Activated T-helper 1 cell treated with Interleukin-2 at 50 U/mL for 16 hours (primary cell): ENCODE results near the gene KLHL15.
A peak's percentile ranks its signal among the peaks of the same experiment; 100 is the strongest.

Source experiments
- DNase-seq: peaks from one replicate; pipeline ENCODE4 v3.0.0-alpha.2; 2020; ENCODE audit warnings: low read depth

KLHL15 gene

DNA sequence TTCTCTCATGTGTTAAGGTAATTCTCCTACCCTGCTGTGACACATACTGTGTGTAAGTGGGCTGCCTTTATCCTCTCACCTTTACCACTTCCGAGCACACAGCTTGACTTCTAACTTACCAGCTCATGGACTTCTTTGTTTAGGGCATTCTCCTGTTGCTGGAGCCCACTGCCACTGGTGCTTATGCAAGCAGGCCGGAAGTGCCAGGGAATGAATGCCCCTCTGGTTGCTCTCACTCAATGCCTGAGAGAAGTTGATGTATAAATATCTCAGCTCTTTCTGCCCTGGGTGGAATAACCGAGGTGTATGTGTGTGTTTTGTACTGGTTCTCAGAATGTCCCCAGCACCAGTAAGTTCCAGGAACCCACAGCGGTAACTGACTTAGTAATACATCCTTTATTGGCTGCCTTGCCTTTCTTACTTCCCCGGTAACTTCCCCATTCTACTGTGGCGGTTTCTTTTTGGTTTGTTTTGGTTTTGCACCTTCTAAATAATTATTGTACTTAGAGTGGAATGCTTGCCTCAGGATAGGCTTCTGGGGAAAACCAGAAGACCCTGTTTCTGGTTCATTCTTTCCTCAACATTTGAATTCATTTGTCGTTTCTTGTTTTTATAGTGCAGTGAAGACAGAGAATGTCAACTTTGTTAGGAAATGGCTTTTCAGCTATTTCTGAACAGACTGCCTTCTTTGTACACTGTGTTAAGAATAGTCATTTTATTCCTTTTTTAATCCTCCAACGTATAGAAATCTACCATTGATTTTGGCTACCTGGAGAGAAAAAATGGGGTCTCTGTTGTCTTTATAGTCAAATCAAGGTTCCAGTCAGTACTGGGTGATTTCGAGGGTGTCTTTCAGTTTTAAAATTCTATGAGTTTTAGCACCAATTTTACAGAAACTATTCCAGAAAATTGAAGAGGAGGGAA lies 73.7 kb downstream of the KLHL15 start:
- DNase-seq: peak; percentile 9

DNA sequence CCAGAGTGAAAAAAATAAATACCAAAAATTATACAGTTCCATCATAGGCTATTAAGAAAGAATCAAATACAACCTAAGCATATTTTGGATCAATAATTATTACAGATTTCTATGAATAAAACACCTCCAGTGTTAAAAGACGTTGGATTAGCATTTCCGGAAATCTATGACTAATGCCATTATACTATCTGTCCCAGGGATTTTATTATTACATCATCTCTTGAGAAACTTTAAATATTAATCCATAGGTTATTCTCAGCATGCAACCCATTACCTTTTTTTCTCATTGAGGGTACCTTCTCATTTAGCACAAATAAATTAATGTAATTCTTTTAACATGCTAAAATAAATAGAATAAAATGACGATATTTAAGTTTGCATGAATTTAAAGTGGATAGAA lies 74.6 kb downstream of the KLHL15 start:
- DNase-seq: no peak

DNA sequence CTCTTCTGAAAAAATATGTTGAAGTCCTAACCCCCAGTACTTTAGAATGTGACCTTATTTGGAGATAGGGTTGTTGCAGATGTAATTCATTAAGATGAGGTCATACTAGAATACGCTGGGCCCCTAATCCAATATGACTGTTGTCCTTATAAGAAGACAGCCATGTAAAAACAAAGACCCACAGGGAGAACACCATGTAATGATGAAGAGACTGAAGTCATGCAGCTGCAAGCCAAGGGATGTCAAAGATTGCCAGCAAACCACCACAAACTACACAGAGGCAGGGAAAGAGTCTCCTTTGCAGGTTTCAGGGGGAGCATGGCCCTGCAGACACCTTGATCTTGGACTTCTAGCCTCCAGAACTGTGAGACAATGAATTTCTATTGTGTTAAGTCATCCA lies 81.8 kb downstream of the KLHL15 start:
- DNase-seq: no peak

DNA sequence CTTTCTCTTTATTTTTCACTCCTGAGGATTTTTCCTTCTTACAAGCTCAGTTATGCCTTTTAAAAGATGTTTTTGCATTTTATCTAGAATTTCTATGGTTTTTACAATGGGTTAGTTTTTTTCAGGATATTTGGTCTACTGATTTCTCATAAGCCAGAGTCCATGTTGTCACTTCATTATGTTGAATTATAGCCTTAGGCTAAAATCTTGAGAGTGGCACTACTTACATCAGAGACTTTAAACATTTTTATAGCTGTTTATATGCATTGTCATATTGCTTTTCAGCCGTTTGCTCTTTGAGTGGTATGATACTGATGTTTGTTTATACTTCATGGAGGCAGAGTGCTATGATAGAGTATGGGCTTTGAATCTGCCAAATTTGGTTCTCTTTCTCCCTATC lies 82.8 kb downstream of the KLHL15 start:
- DNase-seq: no peak

DNA sequence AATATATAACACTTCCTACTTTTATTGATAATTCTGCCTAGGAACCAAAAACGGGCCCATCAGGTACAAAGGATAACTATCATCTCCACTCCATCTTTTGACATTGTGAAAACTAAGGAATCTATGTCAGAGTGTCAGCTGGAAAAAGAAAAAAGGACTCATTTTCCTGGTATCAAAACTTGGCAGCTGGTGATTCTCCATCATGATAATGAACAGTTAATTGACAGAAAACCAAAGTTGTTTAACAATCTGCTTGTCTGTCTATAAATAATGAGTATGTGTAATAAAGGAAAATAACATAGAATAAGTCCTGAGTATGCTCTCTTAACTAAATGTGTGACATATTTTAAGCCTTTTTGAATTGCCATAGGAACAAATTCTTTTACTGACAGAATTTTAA lies 87.8 kb downstream of the KLHL15 start:
- no peak for DNase-seq

DNA sequence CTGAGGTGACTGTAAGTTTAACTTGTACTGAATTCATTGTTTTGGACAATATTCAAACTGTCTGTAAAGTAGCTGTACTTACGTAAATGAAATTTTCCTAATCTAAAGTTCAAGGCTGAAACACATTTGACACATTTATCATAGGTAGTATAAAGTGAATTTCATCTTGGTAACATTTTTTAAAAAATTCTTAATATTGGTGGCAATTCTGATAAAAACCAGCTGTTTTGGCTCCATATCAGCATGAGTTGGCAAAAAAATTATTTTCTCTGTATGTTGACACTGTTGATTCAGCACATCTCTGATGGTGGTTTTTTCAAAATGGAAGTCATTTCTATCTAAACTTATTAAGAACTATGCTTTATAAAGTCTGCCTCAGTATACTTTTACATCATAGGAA lies 88.3 kb downstream of the KLHL15 start:
- no peak for DNase-seq

- no peak for DNase-seq
Observed at GRCh38 chrX:23937100-23937499, 89.9 kb downstream of the KLHL15 start.

DNA sequence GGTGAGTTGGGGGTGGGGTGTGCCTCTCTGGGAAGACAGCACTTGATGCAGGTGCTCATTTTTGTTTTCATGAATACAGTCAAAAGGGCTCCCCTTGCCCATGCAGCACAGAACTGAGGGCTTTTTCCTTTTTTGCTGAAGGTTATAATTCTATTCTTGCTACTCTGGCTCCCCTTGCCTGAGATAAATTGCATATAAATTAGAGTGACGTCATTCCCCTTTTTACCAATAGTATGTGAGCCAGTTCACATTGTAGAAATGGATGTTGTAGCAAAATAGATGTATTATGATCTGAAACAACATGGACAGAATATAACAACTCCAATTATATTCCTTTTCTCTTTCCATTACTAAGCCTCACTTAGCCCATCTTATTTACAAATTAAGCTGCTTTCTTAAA lies 90.8 kb downstream of the KLHL15 start:
- no peak for DNase-seq

DNA sequence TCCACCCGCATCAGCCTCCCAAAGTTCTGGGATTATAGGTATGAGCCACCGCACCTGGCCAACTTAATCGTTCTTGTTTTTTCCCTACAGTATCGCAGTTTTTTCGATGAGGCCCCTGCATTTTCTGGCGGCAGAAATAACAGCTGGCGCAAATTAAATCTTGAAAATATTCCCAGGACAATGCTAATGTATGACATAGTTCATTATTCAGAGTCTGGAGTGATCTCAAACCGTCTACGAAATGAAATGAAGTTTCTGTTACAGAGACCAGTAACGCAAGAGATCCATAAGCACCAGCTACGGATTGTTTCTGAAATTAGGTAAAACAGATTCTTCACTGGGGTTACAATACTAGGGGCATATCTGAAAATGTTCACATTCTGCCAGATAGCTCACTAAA lies 91.9 kb downstream of the KLHL15 start:
- DNase-seq: no peak
